GM18520 (cell line): ENCODE measurements around the gene CPD.
"Not testable (repeated sequence)": the region's sequence is repeated elsewhere in the genome, so short reads cannot be mapped to it uniquely, and the experiment has no call there.

Experiments
- ATAC-seq: cut with Tn5 transposase; IDR thresholded peaks from one replicate; pipeline ENCODE4 v1.9.1; 2021; ENCODE audit not compliant: unreplicated experiment

The CPD gene

GRCh38 chr17:30424471-30424870 is 45.7 kb downstream of the CPD start:
- ATAC-seq: no peak

DNA sequence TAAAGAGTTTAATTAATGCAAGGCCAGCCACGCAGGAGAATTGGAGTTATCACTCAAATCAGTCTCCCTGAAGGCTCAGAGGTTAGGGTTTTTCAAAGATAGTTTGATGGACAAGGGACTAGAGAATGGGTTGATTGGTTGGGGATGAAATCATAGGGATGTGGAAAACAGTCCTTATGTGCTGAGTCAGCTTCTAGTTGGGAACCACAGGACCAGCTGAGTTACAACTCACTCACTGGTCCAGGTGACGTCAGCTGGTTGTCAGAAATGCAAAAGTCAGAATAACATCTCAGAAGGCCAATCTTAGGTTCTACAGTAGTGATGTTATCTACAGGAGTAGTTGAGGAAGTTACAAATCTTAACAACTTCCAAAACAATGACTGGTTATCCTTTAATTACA is 47.6 kb downstream of the CPD start:
- no peak for ATAC-seq

DNA sequence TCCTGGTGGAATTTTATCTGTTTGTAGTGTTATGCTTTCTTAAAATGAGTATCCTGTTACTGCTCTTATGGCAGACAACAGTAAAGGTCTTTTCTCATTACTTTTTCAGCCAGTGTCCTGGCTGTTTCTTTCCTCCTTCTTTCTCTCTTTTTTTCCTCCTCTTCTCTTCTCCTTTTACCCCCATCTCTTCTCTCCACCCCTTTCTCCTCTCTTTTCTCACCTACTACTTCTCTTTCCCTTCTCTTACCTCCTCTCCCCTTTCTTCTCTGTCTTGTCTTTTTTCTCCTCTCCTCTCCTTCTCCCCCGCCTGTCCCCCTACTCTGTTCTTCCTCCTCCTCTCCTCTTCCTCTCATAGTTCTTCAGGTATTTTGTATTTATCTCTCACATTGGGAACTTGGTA is 48.9 kb downstream of the CPD start:
- no peak for ATAC-seq

DNA sequence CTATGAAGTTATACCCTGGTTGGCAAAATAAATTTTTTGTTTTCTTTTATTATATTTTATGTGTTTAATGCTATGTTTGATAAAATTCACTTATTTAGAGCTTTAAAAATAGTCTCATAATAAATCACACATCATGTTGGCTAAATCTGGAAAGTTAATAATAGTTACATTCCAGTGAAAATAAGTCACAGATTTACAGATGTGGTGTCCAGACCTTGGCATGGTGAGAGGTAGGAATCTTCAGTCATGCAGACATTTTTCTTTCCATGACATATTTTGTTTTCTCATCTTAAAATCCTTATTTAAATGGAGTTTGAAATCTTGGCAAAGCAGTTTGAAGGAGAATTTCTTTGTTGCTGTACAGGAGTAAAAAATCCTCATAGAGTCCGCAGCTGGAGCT is 50.4 kb downstream of the CPD start:
- no peak for ATAC-seq

DNA sequence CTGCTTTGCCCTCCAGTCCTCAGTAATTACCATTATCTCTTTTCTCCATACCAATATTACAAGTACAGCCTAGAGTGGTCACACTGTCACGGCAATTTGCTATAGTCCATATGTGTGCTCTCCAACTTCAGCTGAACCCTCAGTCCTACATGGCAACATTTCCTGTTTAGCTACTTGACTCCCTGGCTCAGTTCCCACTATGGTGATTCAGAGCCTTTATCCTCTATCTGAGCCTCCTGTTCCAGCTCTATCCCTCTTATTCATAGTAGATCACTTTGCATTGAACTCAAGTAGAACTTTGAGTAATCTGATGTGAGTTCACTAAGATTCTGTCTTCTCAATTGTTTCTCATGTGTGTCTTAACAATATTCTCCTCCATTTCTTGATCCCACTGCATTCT is 54.8 kb downstream of the CPD start:
- ATAC-seq: no peak

DNA sequence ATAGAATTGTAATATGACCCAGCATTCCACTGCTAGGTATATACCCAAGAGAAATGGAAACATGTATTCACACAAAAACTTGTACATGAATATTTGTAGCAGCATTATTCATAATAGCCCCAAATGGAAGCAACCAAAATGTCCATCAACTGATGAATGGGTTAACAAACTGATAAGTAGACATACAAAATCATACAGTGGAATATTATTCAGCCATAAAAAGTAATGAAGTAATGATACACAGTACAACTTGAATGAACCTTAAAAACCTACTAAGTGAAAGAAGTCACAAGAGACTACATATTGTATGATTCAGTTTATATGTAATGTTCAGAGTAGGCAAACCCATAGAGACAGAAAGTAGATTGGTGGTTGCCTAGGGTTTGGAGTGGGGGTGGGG is 58.0 kb downstream of the CPD start:
- no peak for ATAC-seq

GRCh38 chr17:30443721-30444120 is 65.0 kb downstream of the CPD start:
- no peak for ATAC-seq

- ATAC-seq: not testable (repeated sequence)
Measured at GRCh38 chr17:30446640-30447039, 67.9 kb downstream of the CPD start.

GRCh38 chr17:30449480-30449879 is 70.8 kb downstream of the CPD start:
- ATAC-seq: no peak

DNA sequence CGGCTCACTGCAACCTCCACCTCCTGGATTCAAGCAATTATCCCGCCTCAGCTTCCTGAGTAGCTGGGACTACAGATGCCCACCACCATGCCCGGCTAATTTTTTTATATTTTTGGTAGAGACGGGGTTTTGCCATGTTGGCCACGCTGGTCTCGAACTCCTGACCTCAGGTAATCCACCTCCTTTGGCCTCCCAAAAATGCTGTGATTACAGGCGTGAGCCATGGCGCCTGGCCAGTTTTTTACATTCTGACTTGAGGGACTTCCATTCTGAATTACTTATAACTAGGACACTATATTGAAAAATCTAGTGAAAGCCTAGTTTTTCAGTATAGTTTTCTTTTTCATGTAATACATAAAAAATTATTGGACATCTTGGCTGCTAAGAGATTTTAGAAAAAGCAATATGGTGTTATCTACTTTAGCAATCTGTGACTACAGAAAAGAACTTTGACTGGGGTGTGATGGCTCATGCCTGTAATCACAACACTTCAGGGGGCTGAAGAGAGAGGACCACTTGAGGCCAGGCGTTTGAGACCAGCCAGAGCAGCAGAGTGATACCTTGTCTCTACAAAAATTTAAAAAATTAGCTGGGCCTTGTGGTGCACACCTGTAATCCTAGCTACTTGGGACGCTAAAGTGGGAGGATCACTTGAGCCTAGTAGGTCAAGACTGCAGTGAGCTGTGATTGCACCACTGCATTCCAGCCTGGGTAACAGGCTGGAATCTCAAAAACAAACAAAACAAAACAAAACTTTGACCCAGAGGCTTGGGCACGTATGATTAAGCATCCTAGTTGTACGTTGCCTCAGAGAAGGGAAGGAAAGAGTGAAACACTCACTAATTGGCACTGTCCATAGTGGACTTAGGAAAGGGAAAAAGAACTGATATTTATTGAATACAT is 71.6 kb downstream of the CPD start:
- no peak for ATAC-seq

DNA sequence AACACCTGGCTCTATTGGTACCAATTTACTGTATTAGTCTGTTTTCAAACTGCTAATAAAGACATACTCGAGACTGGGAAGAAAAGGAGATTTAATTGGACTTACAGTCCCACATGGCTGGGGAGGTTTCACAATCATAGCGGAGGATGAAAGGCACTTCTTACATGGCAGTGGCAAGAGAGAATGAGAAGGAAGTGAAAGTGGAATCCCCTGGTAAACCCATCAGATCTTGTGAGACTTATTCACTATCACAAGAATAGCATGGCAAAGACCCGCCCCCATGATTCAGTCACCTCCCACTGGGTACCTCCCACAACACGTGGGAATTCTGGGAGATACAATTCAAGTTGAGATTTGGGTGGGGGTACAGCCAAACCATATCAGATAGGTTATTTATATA is 75.9 kb downstream of the CPD start:
- ATAC-seq: no peak

DNA sequence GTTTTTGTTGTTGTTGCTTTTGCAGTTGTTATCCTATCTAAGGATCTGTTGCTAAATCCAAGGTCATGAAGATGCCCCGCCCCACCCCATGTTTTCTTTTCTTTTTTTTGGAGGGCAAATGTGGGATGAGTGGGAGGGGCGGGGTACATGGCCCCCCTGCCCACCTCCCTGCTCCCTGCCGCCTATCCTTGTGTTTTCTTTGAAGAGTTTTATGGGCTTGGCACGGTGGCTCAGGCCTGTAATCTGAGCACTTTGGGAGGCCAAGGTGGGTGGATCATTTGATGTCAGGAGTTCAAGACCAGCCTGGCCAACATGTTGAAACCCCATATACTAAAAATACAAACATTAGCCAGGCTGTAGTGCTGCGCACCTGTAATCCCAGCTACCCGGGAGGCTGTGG is 79.6 kb downstream of the CPD start:
- no peak for ATAC-seq

- not testable (repeated sequence) for ATAC-seq
Measured at GRCh38 chr17:30458797-30459413, 80.2 kb downstream of the CPD start.

GRCh38 chr17:30468465-30468864 is 89.7 kb downstream of the CPD start:
- no peak for ATAC-seq

- no peak for ATAC-seq
Measured at GRCh38 chr17:30472238-30472890, 93.6 kb downstream of the CPD start.

- no peak for ATAC-seq
Measured at GRCh38 chr17:30475206-30475605, 96.5 kb downstream of the CPD start.

- ATAC-seq: no peak
Measured at GRCh38 chr17:30476726-30477082, 98.0 kb downstream of the CPD start.

- ATAC-seq: peak; percentile 91
Measured at GRCh38 chr17:30477083-30477773, 98.5 kb downstream of the CPD start, which contains the start of gene GOSR1. Gene GOSR1, plus strand, starts transcription at chr17:30477408. Its CDS starts 26 bp downstream, at chr17:30477434.

DNA sequence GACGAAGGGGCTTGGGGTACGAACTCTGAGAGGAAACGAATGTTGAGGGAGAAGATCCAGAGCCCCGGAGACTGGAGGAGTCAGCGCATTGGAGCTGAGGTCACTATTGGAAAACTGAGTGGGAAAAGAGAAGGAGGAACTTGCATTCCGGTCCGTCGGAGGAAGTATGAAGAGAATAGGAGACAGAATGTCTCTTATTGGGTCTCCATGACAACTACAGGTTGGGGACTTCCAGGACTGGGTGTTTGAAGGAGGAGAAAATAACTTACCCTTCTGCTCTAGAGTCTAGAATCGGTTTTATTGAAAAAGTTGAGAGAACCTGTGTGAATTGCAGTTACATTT is 99.0 kb downstream of the CPD start:
- no peak for ATAC-seq

GRCh38 chr17:30482555-30482954 is 103.8 kb downstream of the CPD start:
- no peak for ATAC-seq

GRCh38 chr17:30483159-30483558 is 104.4 kb downstream of the CPD start:
- no peak for ATAC-seq

- no peak for ATAC-seq
Measured at GRCh38 chr17:30493780-30494179, 115.1 kb downstream of the CPD start.
